Endodermal cell (in vitro differentiated cells): ENCODE measurements around the gene UQCRC2. TPM values are rescaled to one million over a fixed set of nuclear protein-coding genes. Genes with fewer than 3 reads are reported as not detected.

Source experiments
- DNase-seq: peaks from one replicate; pipeline ENCODE4 v3.0.0-alpha.2; 2017
- H3K27ac ChIP-seq: 2 replicates; pipeline ENCODE4 v1.5.1; 2013; ENCODE audit warnings: mild to moderate bottlenecking, low read depth, low read length, moderate library complexity
- H3K27me3 ChIP-seq: 2 replicates; pipeline ENCODE4 v1.6.1; 2013; ENCODE audit warnings: mild to moderate bottlenecking, low read length, moderate library complexity; ENCODE audit not compliant: insufficient read depth, control insufficient read depth, poor library complexity, severe bottlenecking
- H3K36me3 ChIP-seq: 2 replicates; pipeline ENCODE4 v1.7.0; 2013; ENCODE audit warnings: mild to moderate bottlenecking, low read length, moderate library complexity; ENCODE audit not compliant: control insufficient read depth, insufficient read depth
- H3K4me1 ChIP-seq: one replicate; pipeline ENCODE4 v1.7.0; 2013; ENCODE audit warnings: low read length; ENCODE audit not compliant: control insufficient read depth, insufficient read depth
- H3K4me3 ChIP-seq: 2 replicates; pipeline ENCODE4 v1.5.1; 2013; ENCODE audit warnings: mild to moderate bottlenecking, low read length, moderate library complexity
- H3K9ac ChIP-seq: 2 replicates; pipeline ENCODE4 v1.6.1; 2013; ENCODE audit warnings: mild to moderate bottlenecking, low read length, moderate library complexity; ENCODE audit not compliant: poor library complexity, severe bottlenecking; ENCODE audit errors: extremely low read depth
- H3K9me3 ChIP-seq: 2 replicates; pipeline ENCODE4 v1.6.1; 2013; ENCODE audit warnings: mild to moderate bottlenecking, low read length, moderate library complexity; ENCODE audit not compliant: control insufficient read depth
- H3K27ac Mint-ChIP-seq: 2 replicates; pipeline ENCODE4 v1.8.0; 2020; ENCODE audit warnings: mixed read lengths
- H3K27me3 Mint-ChIP-seq: 2 replicates; pipeline ENCODE4 v1.8.0; 2021; ENCODE audit warnings: mild to moderate bottlenecking, mixed read lengths; ENCODE audit not compliant: insufficient read depth
- H3K36me3 Mint-ChIP-seq: 2 replicates; pipeline ENCODE4 v1.8.0; 2020; ENCODE audit warnings: low read depth, mixed read lengths
- H3K4me1 Mint-ChIP-seq: 2 replicates; pipeline ENCODE4 v1.8.0; 2020; ENCODE audit warnings: mixed read lengths
- H3K4me3 Mint-ChIP-seq: 2 replicates; pipeline ENCODE4 v1.8.0; 2020; ENCODE audit warnings: mild to moderate bottlenecking, moderate library complexity, mixed read lengths
- H3K9me3 Mint-ChIP-seq: 2 replicates; pipeline ENCODE4 v1.8.0; 2020; ENCODE audit warnings: mild to moderate bottlenecking, mixed read lengths
- WGBS, 2 experiments: methylation state at CpG; one replicate each; pipeline versions ENCODE4 v1.1.5 to v1.1.7; 2013; ENCODE audit warnings: missing lambda C conversion rate in 2 of 2, mixed read lengths in 1 of 2; ENCODE audit not compliant: insufficient coverage in 1 of 2, insufficient read length in 1 of 2; 5-methylcytosine and 5-hydroxymethylcytosine counted together
- total RNA-seq, 2 donors: library from RNA; stranded (reverse); fragmentation: NEBNext Ultra II Directional in 1 of 2; extraction: Animal tissue kit (Norgen Biotek cat#: 25700) in 1 of 2; gene quantifications; 2 replicates in 1 of 2; 3 replicates in 1 of 2; pipeline ENCODE4 v1.2.1, GENCODE V29; 2021
- TF ChIP-seq, protein P1 (sequence below): fragments of 200-600 bp; sonication (generic); conservative IDR thresholded peaks from 2 replicates; pipeline ENCODE4 v1.5.0; 2021; ENCODE audit warnings: antibody characterized with exemption, mild to moderate bottlenecking

Gene UQCRC2
- total RNA-seq, 2 donors from 2014 or later, result 167 to 172 TPM

DNA sequence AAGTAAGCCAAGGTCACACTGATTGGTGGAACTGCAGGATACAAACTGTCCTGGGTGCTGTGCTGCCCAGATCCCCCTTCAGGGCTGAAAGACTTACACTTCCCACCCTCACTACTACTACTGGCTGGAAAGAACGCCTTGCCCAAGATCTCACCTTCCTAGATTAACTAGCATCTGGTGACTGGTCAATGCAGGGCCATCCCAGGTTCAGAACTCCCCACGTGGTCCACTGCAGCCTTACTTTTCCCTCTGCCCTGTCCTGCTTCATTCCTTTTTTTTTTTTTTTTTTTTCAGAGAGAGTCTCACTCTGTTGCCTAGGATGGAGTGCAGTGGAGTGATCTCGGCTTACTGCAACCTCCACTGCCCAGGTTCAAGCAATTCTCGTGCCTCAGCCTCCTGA is 50.0 kb downstream of the UQCRC2 start:
- Mint-ChIP-seq H3K4me3 (no peak overlapping the region), H3K4me1 (peaks cover 6% of the 10 kb centered on the region), H3K36me3 (no peaks in the 10 kb centered on the region), H3K27ac (no peak overlapping the region), H3K9me3 (no peaks in the 10 kb centered on the region), H3K27me3 (peaks cover 39% of the 10 kb centered on the region)
- 89 to 97% methylated on average over 3 to 4 of the region's 4 CpGs for WGBS, 2 experiments
- Histone ChIP-seq H3K9me3 (no peaks in the 10 kb centered on the region), H3K27ac (no peak overlapping the region), H3K36me3 (no peaks in the 10 kb centered on the region), H3K9ac (no peak overlapping the region), H3K27me3 (peaks cover 28% of the 10 kb centered on the region), H3K4me3 (no peak overlapping the region), H3K4me1 (no peaks in the 10 kb centered on the region)
- TF ChIP-seq, protein P1, sequence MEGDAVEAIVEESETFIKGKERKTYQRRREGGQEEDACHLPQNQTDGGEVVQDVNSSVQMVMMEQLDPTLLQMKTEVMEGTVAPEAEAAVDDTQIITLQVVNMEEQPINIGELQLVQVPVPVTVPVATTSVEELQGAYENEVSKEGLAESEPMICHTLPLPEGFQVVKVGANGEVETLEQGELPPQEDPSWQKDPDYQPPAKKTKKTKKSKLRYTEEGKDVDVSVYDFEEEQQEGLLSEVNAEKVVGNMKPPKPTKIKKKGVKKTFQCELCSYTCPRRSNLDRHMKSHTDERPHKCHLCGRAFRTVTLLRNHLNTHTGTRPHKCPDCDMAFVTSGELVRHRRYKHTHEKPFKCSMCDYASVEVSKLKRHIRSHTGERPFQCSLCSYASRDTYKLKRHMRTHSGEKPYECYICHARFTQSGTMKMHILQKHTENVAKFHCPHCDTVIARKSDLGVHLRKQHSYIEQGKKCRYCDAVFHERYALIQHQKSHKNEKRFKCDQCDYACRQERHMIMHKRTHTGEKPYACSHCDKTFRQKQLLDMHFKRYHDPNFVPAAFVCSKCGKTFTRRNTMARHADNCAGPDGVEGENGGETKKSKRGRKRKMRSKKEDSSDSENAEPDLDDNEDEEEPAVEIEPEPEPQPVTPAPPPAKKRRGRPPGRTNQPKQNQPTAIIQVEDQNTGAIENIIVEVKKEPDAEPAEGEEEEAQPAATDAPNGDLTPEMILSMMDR, result no peak
- no peak for DNase-seq

DNA sequence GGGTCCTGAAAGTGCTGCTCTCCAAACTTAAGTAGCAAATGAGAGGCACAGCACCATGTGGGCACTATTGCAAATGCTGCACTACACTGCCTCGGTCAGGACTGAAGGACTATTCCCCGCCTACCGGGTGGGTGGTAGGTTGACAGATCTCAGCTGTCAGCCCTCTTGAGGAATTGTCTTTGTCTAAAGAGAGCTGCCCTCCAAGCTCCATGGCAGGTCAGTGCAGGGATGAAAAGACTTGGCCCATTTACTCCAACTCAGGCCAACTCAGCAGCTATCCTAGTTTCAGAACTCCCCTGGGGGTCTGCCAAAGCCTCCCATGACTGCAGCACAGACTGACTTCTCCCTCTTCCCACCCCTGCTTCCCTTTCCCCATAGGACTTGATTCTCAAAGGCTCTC is 51.2 kb downstream of the UQCRC2 start:
- Histone ChIP-seq H3K27ac (no peak overlapping the region), H3K36me3 (no peaks in the 10 kb centered on the region), H3K4me3 (no peak overlapping the region), H3K9ac (no peak overlapping the region), H3K4me1 (no peaks in the 10 kb centered on the region), H3K27me3 (peaks cover 28% of the 10 kb centered on the region), H3K9me3 (no peaks in the 10 kb centered on the region)
- TF ChIP-seq, protein P1, result no peak
- H3K36me3 Mint-ChIP-seq, result no peaks in the 10 kb centered on the region
- H3K27me3 Mint-ChIP-seq, result peaks cover 39% of the 10 kb centered on the region
- no peak for DNase-seq
- H3K4me3 Mint-ChIP-seq, result no peak overlapping the region
- H3K4me1 Mint-ChIP-seq, result peaks cover 11% of the 10 kb centered on the region
- H3K9me3 Mint-ChIP-seq, result no peaks in the 10 kb centered on the region
- H3K27ac Mint-ChIP-seq, result no peak overlapping the region
- WGBS, 2 experiments, result 16 to 56% methylated on average over 3 of the region's 3 CpGs

DNA sequence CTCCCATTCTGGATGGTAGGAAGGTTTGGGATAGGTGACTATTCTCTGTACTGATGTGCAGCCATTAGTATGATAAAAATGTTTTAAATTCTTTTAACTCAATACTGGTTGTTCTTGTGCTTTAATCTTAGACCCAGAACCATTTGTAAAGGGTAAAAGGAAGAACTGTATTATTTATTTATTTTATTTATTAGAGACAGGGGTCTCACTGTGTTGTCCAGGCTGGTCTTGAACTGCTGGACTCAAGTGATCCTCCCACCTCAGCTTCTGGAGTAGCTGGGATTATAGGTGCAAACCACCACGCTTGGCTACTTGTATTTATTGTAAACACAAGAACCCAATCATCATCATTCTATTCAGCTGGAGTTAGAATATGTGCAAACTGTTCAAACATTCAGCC is 52.6 kb downstream of the UQCRC2 start:
- no peaks in the 10 kb centered on the region for H3K9me3 Mint-ChIP-seq
- peaks cover 28% of the 10 kb centered on the region for H3K27me3 ChIP-seq
- peaks cover 11% of the 10 kb centered on the region for H3K4me1 Mint-ChIP-seq
- no peak for DNase-seq
- H3K36me3 ChIP-seq, result no peaks in the 10 kb centered on the region
- peaks cover 39% of the 10 kb centered on the region for H3K27me3 Mint-ChIP-seq
- 78% methylated on average over 1 of the region's 1 CpG; no CpG with 5 or more reads in 1 of the 2 experiments for WGBS, 2 experiments
- no peak overlapping the region for H3K27ac Mint-ChIP-seq
- no peaks in the 10 kb centered on the region for H3K9me3 ChIP-seq
- H3K27ac ChIP-seq, result no peak overlapping the region
- H3K9ac ChIP-seq, result no peak overlapping the region
- H3K4me3 Mint-ChIP-seq, result no peak overlapping the region
- no peaks in the 10 kb centered on the region for H3K36me3 Mint-ChIP-seq
- no peak overlapping the region for H3K4me3 ChIP-seq
- H3K4me1 ChIP-seq, result no peaks in the 10 kb centered on the region
- TF ChIP-seq, protein P1, result no peak
